ELF-1 (cell line): ENCODE data around the gene MAPK10.
"Not testable (repeated sequence)": the region's sequence is repeated elsewhere in the genome, so short reads cannot be mapped to it uniquely, and the experiment has no call there.

Experiments
- DNase-seq: peaks from one replicate; pipeline ENCODE4 v3.0.0-alpha.2; 2016; ENCODE audit warnings: low read depth, low spot score

Gene MAPK10

DNA sequence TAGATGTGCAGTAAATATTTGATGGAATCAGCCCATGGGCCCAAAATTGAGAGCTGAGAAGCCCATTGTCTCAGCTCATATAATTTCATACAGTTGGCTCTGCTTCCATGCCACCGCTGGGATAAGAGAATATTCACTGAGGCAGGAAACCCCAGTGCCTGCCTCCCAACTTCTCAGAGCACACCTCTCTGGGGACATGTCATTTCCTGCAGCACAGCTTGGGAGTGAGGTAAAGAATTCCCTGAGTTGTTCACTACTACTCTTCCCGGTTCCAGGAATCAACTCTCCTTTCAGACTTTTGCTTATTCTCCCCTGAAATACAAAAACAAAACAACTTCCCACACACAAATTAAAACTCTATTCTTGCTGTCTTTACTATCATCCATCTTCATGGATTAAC lies 389.3 kb downstream of the MAPK10 start:
- DNase-seq = no peak

DNA sequence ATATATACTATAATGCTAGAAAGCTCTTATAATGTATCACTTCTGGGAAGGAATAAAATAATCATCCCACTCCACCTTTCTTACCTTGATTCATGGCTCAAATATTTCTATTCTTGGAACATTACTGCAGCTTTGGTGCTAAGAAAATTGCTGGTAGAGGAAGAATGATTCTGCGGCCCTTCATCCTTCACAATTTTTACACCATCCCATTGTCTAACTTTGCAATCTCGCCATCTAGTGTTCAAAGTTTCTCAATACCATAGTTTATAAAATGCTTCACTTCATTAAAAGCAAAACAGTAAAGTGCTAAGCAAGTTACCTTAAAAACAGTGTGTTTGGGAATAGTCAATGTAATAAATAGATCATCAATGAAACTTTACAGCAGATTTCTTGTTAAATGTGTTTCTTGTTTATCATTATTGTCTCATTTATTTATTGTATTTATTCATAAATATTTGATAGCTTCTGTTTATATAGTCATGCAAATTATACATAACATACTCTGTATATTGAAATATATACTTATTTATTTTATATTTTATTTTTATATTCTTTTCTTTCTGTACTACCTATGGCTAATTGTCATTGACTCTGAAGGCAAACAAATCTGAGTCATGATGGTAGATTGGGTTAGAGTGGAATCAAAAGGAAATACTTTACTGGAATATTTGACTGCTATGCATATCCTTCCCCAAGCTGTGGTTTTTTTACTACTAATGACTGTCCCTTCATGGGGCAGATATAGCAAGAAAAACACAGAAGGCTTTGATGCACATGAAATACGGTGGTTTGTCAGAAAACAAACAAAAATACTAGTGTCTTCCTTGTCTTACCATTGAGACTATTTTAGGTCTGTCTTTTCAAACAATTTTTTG lies 390.7 kb downstream of the MAPK10 start:
- DNase-seq = no peak

DNA sequence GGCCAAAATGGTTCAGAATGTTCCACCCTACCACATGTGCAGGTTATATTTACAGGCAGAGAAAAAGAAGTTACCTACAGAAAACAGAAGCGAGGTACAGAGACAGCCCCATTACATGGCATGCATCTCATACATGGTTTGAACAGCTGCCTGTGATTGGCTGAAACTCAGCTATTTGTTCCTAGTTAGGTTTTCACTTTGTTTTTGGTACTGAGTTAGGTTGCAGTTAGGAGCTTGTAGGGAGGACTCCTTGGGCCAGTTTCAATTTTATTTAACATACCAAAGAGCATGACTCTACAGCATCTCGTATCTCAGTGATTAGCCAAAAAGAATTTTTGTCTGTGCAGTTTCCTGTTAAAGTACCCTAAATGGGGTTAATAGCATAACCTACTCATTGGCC lies 392.0 kb downstream of the MAPK10 start:
- no peak for DNase-seq

DNA sequence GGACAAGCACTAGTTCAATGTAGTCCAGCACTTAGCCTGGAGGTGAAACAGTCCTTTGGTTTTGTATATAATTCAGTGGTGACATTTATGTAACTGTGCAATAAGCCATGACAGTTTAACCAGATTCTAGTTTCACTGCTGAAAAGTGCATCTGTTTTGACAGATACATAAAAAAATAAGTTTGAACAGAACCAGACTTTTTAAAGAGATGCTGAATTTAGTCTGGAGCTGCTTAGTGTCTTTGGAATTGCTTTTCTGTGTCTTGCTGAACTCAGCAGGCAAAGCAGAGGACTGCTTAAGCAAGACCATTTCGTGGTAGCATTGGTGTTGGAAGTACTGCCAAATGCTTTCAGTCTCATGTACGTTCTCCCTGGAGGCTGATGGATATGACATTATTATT lies 393.5 kb downstream of the MAPK10 start:
- no peak for DNase-seq

DNA sequence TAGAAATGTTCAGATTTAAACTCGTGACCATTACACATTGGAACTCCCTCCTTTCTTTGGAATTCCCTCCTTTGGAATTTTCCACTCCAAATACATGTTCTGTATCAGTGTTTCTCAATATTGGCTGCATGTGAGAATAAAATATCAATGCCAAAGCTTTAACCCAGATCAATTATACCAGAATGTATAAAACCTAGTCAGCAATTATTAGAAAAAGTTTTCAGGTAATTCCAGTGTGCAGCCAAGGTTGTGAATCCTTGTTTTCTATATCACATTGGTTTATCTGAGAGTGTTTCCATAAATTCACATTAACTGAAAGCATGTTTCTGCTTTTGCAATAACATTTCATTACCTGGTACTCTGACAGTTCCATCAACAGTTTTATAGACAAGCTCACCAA lies 394.3 kb downstream of the MAPK10 start:
- no peak for DNase-seq

DNA sequence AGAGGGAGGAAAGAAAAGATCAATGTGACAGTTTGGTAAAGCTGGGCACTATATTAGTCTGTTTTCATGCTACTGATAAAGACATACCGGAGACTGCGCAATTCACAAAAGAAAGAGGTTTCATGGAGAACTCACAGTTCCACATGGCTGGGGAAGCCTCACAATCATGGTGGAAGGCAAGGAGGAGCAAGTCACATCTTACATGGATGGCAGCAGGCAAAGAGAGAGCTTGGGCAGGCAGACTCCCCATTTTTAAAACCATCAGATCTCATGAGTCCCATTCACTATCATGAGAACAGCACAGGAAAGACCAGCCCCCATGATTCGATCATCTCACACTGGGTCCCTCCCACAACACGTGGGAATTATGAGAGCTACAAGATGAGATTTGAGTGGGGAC lies 394.8 kb downstream of the MAPK10 start:
- not testable (repeated sequence) for DNase-seq

DNA sequence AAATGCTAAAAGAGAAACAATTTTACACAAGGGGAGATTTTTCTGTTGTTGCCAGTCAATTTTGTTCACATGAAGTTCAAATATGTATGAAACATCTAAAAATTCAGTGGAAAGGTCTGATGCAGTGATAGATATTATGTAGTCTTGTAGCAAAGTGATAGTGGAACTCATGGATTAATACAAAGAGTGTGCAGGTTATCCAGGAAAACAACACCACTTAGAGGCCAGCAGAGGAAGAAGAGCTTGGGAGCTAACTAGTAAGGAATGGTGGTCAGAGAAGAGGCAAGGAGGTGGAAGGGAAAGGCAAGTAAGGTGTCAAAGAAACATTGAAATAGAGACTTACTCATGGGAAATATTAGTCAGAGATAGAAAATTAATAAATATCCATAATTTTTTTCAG lies 395.6 kb downstream of the MAPK10 start:
- no peak for DNase-seq

DNA sequence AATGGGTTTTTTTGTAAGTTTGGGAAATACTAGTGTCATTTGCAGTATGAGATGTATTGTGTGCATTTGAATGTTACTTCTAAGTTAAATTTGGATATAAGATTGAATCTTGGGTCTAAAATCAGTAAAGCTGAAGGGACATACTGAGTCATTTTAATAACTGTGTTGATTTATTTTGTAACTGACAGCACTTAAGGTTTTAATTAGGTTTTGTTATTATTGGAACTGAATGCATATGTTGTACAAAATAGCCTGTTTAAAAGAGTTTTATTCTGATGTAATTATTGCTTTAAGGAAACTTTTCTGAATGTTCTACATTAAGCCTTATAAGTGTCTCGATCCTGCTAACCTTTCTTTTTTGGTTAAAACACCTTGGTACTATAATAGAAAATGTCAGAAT lies 396.6 kb downstream of the MAPK10 start:
- DNase-seq = no peak

DNA sequence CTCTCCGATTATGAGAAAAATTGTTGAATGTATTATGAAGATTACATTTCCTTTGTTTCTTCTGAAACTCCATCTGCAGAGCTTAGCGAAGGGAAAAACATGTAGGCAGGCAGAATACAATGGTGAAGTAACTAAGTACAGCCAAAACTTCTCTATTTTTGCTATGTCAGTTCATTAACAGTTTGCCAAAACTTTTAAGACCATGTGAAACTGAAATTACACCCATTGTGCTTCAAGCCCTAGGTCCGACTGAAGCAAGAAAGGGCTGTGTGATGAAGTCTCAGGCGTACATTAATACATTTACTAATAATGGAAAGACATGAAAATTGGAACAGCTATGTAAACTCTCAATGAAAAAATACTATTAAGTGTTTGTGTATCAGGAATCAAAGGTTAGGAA lies 398.0 kb downstream of the MAPK10 start:
- DNase-seq = no peak

DNA sequence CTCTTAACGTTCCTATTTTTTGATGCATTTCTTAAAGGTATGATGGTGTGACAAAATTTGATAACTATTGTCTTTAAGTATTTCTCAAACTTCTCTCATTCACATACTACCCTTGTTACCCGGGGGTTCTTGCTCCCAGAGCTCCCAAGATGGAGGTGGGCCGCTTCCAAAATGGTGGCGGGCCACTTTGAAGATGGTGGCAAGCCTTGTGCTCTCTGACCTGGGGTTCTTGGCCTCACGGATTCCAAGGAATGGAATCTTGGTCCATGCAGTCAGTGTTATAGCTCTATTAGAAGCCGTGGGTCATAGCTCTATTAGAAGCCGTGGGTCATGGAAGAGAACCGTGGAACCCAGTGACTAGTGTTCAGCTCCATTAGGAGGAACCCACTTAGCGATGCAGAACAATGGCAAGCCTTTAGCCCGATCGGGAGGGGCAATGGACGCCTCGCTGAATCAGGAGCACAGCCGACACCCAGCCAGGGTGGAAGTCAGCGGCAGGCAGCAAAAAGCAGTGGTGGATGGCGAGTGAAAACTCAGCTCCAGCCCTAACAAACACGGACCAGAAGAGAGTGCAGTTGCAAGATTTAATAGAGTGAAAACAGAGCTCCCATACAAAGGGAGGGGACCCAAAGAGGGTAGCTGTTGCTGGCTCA lies 403.4 kb downstream of the MAPK10 start:
- peak; percentile 36 for DNase-seq

DNA sequence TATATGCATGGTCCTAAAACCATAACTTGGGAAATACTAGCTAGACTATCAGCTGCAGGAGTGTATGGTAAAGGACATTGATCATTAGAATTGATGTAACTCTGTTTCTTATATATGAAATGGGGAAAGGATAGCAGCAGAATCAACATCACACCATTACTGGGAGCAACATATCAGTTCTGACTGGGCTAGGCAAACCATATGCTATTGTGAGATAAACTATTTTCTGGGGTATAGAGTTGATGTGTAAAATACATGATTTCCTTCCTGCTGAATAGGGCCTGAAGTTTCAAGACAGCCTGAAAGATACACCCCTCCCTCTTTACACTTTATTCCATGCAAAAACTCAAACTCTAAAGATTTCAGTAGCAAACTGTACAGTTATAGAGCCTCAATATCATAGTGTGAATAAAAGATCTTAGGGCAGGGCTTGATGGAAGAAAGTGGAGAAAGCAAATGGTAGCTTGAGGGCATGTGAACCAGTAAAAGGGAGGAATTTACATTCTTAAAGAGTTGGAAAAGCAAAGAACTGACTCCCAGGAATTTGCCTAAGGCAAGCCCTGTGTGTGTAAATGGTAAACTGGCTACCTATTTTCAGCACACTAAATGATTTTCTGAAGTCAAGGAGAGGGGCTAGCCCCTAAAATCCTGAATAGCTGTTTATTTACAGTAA lies 404.1 kb downstream of the MAPK10 start:
- DNase-seq = peak; percentile 83

DNA sequence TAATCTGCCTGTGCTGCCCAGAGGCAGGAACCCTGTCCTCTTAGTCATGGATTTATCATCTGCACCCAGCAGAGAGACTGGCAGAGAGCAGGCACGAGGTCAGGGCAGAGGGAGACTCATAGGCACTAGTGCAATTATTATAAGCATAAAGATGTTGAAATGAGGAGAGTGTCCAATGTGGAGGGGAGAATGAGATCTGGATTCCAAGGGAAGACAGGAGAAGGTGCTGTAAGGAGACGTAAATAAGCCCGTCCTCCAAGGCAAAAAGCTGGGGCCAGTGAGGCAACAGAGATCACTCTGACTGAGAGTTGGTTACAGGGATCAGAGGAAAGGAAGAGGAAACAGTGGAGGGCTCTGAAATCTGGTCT lies 406.2 kb downstream of the MAPK10 start:
- peak; percentile 44 for DNase-seq

DNA sequence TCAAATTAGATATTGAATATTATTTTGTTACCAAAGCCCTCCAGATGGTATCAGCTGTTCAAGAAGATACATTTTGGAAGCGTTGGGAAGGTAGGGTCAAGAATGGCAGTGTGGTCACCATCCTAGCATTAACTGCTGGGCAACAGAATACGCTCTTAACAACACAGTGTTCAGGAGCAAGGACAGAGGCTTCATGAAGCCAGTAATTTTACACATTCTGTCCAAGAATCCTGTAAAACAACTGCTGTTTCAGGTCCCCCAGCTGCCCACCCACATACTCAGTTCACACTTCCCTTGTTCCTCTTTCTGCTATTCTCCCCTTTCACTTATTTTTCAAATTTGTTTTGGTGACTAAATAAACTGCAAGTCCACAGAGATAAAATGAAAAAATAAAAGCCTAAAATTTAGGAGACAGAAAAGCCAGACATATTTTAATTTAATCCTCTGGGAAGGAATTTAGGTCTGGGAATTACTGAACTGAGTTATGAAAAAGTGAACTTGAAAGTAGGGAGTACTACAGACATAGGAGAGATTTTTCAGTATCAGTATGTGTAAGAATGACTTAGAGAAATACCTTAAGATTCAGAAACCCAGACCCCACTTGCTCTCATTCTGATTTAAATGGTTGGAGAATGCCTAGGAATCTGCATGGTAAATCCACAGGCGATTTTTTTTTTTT lies 406.7 kb downstream of the MAPK10 start:
- no peak for DNase-seq

DNA sequence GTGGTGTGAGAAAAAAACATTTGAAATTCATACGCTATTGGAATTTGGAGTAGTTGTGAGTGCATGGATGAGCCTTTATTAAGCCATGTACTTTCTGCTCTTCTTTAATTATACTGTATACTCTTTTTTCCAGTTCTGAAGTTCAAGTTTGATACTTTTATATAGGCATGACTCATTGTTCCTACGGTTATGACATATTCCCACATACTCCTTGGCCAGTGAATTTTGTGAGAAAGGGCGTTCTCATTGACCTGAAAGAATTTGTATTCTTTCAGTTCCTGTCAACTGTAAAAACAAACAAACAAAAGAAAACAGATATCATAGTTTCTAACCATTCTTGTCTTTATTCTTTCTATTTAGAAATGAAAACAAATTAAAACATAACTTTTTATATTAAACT lies 407.3 kb downstream of the MAPK10 start:
- no peak for DNase-seq

DNA sequence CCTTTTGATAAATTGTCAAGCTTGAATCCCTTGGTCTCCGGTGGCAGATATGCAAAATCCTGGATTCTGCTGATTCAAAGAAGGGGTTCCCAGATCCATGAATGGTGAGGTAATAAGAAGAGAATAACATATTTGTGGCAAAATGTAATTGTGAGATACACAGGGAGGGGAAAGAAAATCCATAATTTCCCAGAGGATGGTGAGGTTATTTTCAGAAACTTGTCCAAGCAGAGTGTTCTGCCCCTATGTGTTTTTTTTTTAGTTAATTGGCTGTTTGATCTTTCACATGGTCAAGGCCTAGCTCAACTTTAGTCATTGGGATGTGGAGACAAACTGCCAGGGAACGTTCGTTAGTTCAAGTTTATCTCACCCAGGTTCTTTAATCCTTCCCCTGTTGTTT lies 408.8 kb downstream of the MAPK10 start:
- DNase-seq = no peak

DNA sequence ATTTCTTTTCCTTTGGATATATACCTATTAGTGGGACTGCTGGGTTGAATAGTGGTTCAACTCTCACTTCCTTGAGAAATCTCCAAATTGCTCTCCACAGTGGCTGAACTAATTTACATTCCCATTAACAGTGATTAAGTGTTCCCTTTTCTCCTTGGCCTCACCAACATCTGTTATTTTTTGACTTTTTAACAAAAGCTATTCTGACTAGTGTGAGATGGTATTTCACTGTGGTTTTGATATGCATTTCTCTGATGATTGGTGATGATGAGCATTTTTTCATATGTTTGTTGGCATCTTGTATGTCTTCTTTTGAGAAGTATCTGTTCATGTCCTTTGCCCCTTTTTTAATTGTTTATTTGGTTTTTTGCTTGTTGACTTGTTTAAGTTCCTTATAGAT lies 413.0 kb downstream of the MAPK10 start:
- no peak for DNase-seq

DNA sequence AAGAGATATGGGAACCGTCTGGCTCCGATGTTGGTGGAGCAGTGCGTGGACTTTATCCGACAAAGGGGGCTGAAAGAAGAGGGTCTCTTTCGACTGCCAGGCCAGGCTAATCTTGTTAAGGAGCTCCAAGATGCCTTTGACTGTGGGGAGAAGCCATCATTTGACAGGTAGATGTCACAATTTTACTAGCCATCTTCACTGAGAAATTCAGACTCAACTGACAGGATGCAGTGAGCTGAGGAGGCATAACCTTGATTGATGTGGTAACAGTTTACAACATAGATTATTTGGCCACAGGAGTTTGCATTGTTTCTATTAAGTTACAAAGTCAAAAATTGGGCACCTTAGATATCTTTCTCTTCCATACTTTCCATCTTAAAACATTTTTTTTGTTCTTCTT lies 417.7 kb downstream of the MAPK10 start:
- DNase-seq = no peak

DNA sequence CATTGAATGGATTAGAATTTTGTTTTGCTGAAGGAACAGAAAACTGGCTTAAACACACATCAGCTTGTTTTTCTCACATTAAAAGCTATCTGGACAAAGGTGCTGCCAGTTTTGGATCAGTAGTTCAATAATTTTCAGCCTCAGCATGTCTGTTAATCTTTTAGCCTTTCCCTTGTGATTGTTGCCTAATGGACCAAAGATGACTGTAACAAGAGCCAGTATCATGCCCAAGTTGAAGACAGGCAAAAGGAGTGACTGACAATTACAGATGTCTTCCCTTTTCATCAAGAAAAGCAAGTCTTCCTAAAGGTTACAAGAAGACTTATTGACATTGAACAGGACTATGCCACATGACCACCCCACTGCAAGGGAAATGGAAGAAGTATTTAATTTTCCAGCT lies 419.7 kb downstream of the MAPK10 start:
- DNase-seq = no peak
